OCI-LY7 (cell line): Measurements from ENCODE around the gene PLXNC1.

Experiments used
- EZH2phosphoT487 ChIP-seq: fragments of 200-600 bp; sonication (generic); IDR thresholded peaks from 2 replicates; pipeline ENCODE4 v1.6.1; 2018; ENCODE audit warnings: low read depth, borderline replicate concordance, mild to moderate bottlenecking, mixed run types, antibody characterized with exemption, low read length, moderate library complexity, mixed read lengths
- TF ChIP-seq, protein P1 (sequence below): fragments of 200-600 bp; sonication (generic); conservative IDR thresholded peaks from 2 replicates; pipeline ENCODE4 v1.5.1; 2014; ENCODE audit warnings: mild to moderate bottlenecking, antibody characterized with exemption, low read length, moderate library complexity, mixed read lengths

DNA sequence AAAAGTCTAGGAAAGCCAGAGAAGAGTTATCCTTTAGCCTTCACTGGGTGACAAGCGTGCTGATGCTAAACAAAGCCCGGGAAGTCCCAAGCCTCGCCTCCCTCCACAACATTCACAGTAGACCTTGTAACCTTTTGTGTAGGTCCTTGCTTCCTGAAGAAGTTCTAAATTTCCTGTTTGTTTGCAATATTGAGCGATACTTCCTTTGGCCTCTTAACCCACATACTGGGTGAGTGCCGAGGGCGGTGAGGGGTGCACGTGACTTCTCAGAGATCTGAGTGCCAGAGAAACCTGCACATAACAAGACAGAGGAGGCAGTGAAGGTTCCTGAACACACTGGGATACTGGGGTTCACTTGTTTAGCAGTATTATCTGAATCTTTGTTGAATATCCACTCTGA, 134.3 kb downstream of the PLXNC1 start:
- TF ChIP-seq, protein P1, sequence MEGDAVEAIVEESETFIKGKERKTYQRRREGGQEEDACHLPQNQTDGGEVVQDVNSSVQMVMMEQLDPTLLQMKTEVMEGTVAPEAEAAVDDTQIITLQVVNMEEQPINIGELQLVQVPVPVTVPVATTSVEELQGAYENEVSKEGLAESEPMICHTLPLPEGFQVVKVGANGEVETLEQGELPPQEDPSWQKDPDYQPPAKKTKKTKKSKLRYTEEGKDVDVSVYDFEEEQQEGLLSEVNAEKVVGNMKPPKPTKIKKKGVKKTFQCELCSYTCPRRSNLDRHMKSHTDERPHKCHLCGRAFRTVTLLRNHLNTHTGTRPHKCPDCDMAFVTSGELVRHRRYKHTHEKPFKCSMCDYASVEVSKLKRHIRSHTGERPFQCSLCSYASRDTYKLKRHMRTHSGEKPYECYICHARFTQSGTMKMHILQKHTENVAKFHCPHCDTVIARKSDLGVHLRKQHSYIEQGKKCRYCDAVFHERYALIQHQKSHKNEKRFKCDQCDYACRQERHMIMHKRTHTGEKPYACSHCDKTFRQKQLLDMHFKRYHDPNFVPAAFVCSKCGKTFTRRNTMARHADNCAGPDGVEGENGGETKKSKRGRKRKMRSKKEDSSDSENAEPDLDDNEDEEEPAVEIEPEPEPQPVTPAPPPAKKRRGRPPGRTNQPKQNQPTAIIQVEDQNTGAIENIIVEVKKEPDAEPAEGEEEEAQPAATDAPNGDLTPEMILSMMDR: no peak
- no peak for TF ChIP-seq EZH2phosphoT487
